Mammary epithelial cell (primary cell): Measurements from ENCODE around the gene RNF5.

Source experiments
- EZH2 ChIP-seq: IDR thresholded peaks from 2 replicates; pipeline ENCODE4 v1.6.1; 2012; ENCODE audit warnings: low read length, inconsistent platforms, borderline replicate concordance
- TF ChIP-seq, protein P1 (sequence below), 2 donors: IDR thresholded peaks in 1 of 2; conservative IDR thresholded peaks in 1 of 2; 2 replicates each; pipeline ENCODE4 v1.5.1; 2011 to 2012; ENCODE audit warnings: inconsistent platforms in 2 of 2, low read length in 2 of 2, mild to moderate bottlenecking in 2 of 2, control low read depth in 1 of 2, low read depth in 1 of 2; ENCODE audit not compliant: insufficient read depth in 1 of 2; ENCODE audit errors: extremely low read depth in 1 of 2

DNA sequence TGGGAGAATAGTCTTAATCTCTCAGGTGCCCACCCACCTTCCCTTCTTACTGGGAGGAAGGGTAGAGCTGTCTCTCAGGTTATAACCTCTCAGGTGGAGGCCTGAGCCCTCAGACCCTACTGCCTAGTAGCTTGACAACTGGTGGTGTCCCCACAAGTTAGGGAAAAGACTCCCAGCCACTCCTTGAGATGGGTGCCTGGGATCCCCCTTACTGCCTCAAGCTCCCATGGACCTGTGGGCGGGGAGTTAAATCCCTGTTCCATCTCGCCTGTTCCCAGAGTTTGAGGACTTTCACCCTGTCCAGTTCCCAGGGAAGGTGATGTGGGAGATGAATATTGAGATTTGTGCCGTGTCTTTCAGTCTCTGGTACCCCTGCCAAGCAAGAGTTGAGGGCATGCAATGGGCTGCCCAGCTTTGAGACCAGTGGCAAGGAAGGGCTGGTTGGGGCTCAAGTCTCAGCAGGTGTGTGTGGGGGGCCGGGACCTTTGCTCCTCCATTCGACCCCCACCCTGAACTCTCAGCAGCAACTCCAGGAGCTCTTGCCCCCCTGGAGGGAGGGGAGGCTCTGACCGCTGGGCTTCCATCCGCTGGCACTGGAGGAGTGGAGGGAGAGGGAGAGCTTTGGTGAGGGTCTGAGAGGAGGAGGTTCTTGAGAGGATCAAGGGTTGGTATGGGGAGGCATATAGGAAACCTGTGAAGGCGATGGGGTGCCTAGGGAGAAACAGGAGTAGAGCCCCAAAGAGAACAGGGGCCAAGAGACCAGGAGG lies 12.9 kb downstream of the RNF5 start:
- TF ChIP-seq, protein P1, sequence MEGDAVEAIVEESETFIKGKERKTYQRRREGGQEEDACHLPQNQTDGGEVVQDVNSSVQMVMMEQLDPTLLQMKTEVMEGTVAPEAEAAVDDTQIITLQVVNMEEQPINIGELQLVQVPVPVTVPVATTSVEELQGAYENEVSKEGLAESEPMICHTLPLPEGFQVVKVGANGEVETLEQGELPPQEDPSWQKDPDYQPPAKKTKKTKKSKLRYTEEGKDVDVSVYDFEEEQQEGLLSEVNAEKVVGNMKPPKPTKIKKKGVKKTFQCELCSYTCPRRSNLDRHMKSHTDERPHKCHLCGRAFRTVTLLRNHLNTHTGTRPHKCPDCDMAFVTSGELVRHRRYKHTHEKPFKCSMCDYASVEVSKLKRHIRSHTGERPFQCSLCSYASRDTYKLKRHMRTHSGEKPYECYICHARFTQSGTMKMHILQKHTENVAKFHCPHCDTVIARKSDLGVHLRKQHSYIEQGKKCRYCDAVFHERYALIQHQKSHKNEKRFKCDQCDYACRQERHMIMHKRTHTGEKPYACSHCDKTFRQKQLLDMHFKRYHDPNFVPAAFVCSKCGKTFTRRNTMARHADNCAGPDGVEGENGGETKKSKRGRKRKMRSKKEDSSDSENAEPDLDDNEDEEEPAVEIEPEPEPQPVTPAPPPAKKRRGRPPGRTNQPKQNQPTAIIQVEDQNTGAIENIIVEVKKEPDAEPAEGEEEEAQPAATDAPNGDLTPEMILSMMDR (conservative IDR thresholded peaks at IDR 0.05 in 1 of 2, IDR thresholded peaks at IDR 0.05 in 1 of 2; ENCODE audit: extremely low read depth in 1 of 2, insufficient read depth in 1 of 2, low read depth in 1 of 2, low read length in 2 of 2), result no peak
- no peak for TF ChIP-seq EZH2
